HG03460 (cell line): Measurements from ENCODE around the gene MCU.
"Not testable (repeated sequence)": the region's sequence is repeated elsewhere in the genome, so short reads cannot be mapped to it uniquely, and the experiment has no call there.

ENCODE experiments used
- ATAC-seq: cut with Tn5 transposase; IDR thresholded peaks from one replicate; pipeline ENCODE4 v1.9.1; 2021; ENCODE audit not compliant: unreplicated experiment

The MCU gene

GRCh38 chr10:72729528-72729927, 37.6 kb downstream of the MCU start:
- ATAC-seq: no peak

- no peak for ATAC-seq
These were observed 38.5 kb downstream of the MCU start for GRCh38 chr10:72730479-72730878.

GRCh38 chr10:72731916-72732419, 40.0 kb downstream of the MCU start:
- no peak for ATAC-seq

- ATAC-seq: no peak
These were observed 40.6 kb downstream of the MCU start for GRCh38 chr10:72732521-72732920.

GRCh38 chr10:72733989-72734388, 42.0 kb downstream of the MCU start:
- ATAC-seq: no peak

GRCh38 chr10:72735288-72735936, 43.5 kb downstream of the MCU start:
- no peak for ATAC-seq

- ATAC-seq: no peak
These were observed 44.4 kb downstream of the MCU start for GRCh38 chr10:72736176-72736827.

- ATAC-seq: no peak
These were observed 44.9 kb downstream of the MCU start for GRCh38 chr10:72736828-72737220.

- not testable (repeated sequence) for ATAC-seq
These were observed 45.4 kb downstream of the MCU start for GRCh38 chr10:72737357-72737756.

GRCh38 chr10:72738486-72738885, 46.5 kb downstream of the MCU start:
- no peak for ATAC-seq

GRCh38 chr10:72740528-72740927, 48.6 kb downstream of the MCU start:
- ATAC-seq: no peak

GRCh38 chr10:72742092-72742491, 50.1 kb downstream of the MCU start:
- ATAC-seq: no peak

- ATAC-seq: no peak
These were observed 50.9 kb downstream of the MCU start for GRCh38 chr10:72742797-72743196.

- no peak for ATAC-seq
These were observed 52.6 kb downstream of the MCU start for GRCh38 chr10:72744566-72744965.

- ATAC-seq: no peak
These were observed 54.8 kb downstream of the MCU start for GRCh38 chr10:72746426-72747363.

GRCh38 chr10:72747521-72747920, 55.6 kb downstream of the MCU start:
- no peak for ATAC-seq

GRCh38 chr10:72753760-72754231, 61.9 kb downstream of the MCU start:
- no peak for ATAC-seq

GRCh38 chr10:72754275-72755032, 62.5 kb downstream of the MCU start:
- ATAC-seq: no peak

- no peak for ATAC-seq
These were observed 64.9 kb downstream of the MCU start for GRCh38 chr10:72756674-72757385.

- ATAC-seq: no peak
These were observed 65.8 kb downstream of the MCU start for GRCh38 chr10:72757732-72758131.
